HG02852 (cell line): ENCODE results near the gene GRHL3.

ENCODE experiments used
- ATAC-seq: cut with Tn5 transposase; IDR thresholded peaks from one replicate; pipeline ENCODE4 v1.9.1; 2021; ENCODE audit warnings: mild to moderate bottlenecking, moderate library complexity; ENCODE audit not compliant: unreplicated experiment

GRHL3 gene

GRCh38 chr1:24340770-24341169 is 21.6 kb downstream of the GRHL3 start:
- ATAC-seq, result no peak

- ATAC-seq, result no peak
These were observed 22.1 kb downstream of the GRHL3 start for GRCh38 chr1:24341260-24341659.

GRCh38 chr1:24343412-24344089 is 24.4 kb downstream of the GRHL3 start:
- no peak for ATAC-seq

- ATAC-seq, result no peak
These were observed 25.1 kb downstream of the GRHL3 start for GRCh38 chr1:24344090-24344742.

- ATAC-seq, result no peak
These were observed 26.2 kb downstream of the GRHL3 start for GRCh38 chr1:24345334-24345733.

GRCh38 chr1:24347159-24347934 is 28.2 kb downstream of the GRHL3 start:
- ATAC-seq, result no peak

GRCh38 chr1:24348196-24348595 is 29.0 kb downstream of the GRHL3 start:
- ATAC-seq, result no peak

GRCh38 chr1:24349891-24350290 is 30.7 kb downstream of the GRHL3 start:
- ATAC-seq, result no peak

GRCh38 chr1:24351247-24351646 is 32.1 kb downstream of the GRHL3 start:
- no peak for ATAC-seq

- ATAC-seq, result no peak
These were observed 32.9 kb downstream of the GRHL3 start for GRCh38 chr1:24351918-24352627.

GRCh38 chr1:24353292-24353891 is 34.2 kb downstream of the GRHL3 start:
- ATAC-seq, result no peak

GRCh38 chr1:24355466-24355865 is 36.3 kb downstream of the GRHL3 start:
- no peak for ATAC-seq

- no peak for ATAC-seq
These were observed 37.9 kb downstream of the GRHL3 start for GRCh38 chr1:24357038-24357437.

- ATAC-seq, result no peak
These were observed 41.5 kb downstream of the GRHL3 start for GRCh38 chr1:24360681-24361080.

GRCh38 chr1:24361811-24362210 is 42.7 kb downstream of the GRHL3 start:
- no peak for ATAC-seq

- no peak for ATAC-seq
These were observed 43.2 kb downstream of the GRHL3 start for GRCh38 chr1:24362396-24362795.

- no peak for ATAC-seq
These were observed 43.9 kb downstream of the GRHL3 start for GRCh38 chr1:24362982-24363614.

- ATAC-seq, result no peak
These were observed 44.8 kb downstream of the GRHL3 start for GRCh38 chr1:24363994-24364393.

- no peak for ATAC-seq
These were observed 45.4 kb downstream of the GRHL3 start for GRCh38 chr1:24364605-24364974.

GRCh38 chr1:24364975-24365678 is 46.0 kb downstream of the GRHL3 start:
- ATAC-seq, result peak; percentile 70
